DND-41 (cell line): ENCODE data around the gene TRIP12.
"Not testable (repeated sequence)": the region's sequence is repeated elsewhere in the genome, so short reads cannot be mapped to it uniquely, and the experiment has no call there.

ENCODE experiments used
- ATAC-seq: fragments of 200-7000 bp; cut with Tn5 transposase; 3 replicates; pipeline ENCODE4 v1.9.1; 2021; ENCODE audit warnings: low read depth; ENCODE audit not compliant: insufficient read depth
- DNase-seq: peaks from one replicate; pipeline ENCODE4 v3.0.0-alpha.2; 2020
- H2AFZ ChIP-seq: 2 replicates; pipeline ENCODE4 v1.6.0; 2012; ENCODE audit warnings: low read depth, low read length
- H3K27ac ChIP-seq: 2 replicates; pipeline ENCODE4 v1.5.1; 2012; ENCODE audit warnings: low read length, inconsistent platforms
- H3K27me3 ChIP-seq: fragments of 200-600 bp; sonication (generic); 2 replicates; pipeline ENCODE4 v1.6.0; 2012; ENCODE audit warnings: low read length, mild to moderate bottlenecking, inconsistent platforms; ENCODE audit not compliant: insufficient read depth, poor library complexity
- H3K36me3 ChIP-seq: 2 replicates; pipeline ENCODE4 v1.5.1; 2012; ENCODE audit warnings: low read length, inconsistent platforms; ENCODE audit not compliant: insufficient read depth
- H3K4me1 ChIP-seq: 2 replicates; pipeline ENCODE4 v1.5.1; 2012; ENCODE audit warnings: mild to moderate bottlenecking, low read length; ENCODE audit not compliant: insufficient read depth
- H3K4me2 ChIP-seq: 2 replicates; pipeline ENCODE4 v1.6.0; 2012; ENCODE audit warnings: mild to moderate bottlenecking, moderate library complexity, low read length, inconsistent platforms; ENCODE audit not compliant: insufficient read depth
- H3K4me3 ChIP-seq, 2 experiments: fragments of 200-600 bp in 1 of 2; shearing (Covaris generic) in 1 of 2; 2 replicates each; pipeline ENCODE4 v1.5.1; 2012 to 2016; ENCODE audit warnings: inconsistent platforms in 2 of 2, low read length in 2 of 2, mild to moderate bottlenecking in 2 of 2, low read depth in 1 of 2, moderate library complexity in 1 of 2
- H3K79me2 ChIP-seq: 2 replicates; pipeline ENCODE4 v1.6.0; 2012; ENCODE audit warnings: low read length, inconsistent platforms; ENCODE audit not compliant: insufficient read depth
- H3K9ac ChIP-seq: 2 replicates; pipeline ENCODE4 v1.6.0; 2012; ENCODE audit warnings: low read depth, mild to moderate bottlenecking, inconsistent platforms, low read length, moderate library complexity
- H3K9me3 ChIP-seq: 2 replicates; pipeline ENCODE4 v1.5.1; 2012; ENCODE audit warnings: low read length, moderate library complexity, mild to moderate bottlenecking, inconsistent platforms; ENCODE audit not compliant: insufficient read depth, severe bottlenecking
- H4K20me1 ChIP-seq: 2 replicates; pipeline ENCODE4 v1.6.0; 2012; ENCODE audit warnings: low read length; ENCODE audit not compliant: insufficient read depth
- EZH2 ChIP-seq: IDR thresholded peaks from 3 replicates; pipeline ENCODE4 v1.6.1; 2012; ENCODE audit warnings: borderline replicate concordance, low read depth, mild to moderate bottlenecking, moderate library complexity, low read length, inconsistent platforms; ENCODE audit not compliant: severe bottlenecking
- TF ChIP-seq, protein P1 (sequence below): IDR thresholded peaks from 2 replicates; pipeline ENCODE4 v1.5.1; 2012; ENCODE audit warnings: borderline replicate concordance, low read length, moderate library complexity, mild to moderate bottlenecking; ENCODE audit not compliant: poor library complexity, severe bottlenecking; ENCODE audit errors: extremely low read depth

TRIP12 gene

DNA sequence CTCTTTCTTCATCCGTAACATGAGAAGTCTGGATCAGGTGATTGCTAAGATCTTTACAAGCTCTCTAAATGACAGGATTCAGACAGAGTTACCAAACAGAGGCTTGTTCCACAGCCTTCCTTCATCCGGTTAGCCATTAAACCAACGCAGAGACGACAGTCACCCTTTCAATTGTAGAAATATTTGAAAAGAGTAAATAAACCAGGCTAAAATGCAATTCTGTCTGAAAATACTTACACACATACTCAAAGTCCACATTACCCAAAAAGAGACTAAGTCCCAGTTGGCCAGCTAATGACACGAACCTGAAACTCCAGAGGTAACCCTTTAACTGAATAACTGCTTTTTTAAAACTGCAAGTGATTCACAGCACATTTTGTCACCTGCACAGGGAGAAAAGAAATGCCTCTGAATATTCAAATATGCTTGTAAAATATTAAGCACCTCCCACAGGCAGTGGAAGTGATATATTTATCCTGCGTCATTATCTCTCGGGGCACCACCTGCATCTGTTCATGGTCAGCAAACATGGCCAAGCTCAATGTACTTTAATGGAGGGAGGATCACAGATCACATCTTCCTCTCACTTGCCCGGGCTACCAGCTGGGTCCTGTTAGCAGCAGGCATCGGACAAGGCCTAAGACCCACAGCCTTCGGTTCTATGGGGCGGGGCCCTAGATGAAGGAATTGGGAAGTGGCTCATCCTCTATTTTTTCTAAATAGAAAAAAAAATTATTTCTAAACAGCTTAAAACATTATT, 168.7 kb downstream of the TRIP12 start:
- Histone ChIP-seq H3K79me2 (no peaks in the 10 kb centered on the region), H3K4me3 (no peak overlapping the region), H3K27ac (no peak overlapping the region), H2AFZ (no peak overlapping the region), H3K9me3 (no peaks in the 10 kb centered on the region), H3K9ac (no peak overlapping the region), H3K4me1 (no peaks in the 10 kb centered on the region), H3K36me3 (no peaks in the 10 kb centered on the region), H4K20me1 (no peaks in the 10 kb centered on the region), H3K4me2 (no peak overlapping the region), H3K27me3 (no peaks in the 10 kb centered on the region)
- TF ChIP-seq, protein P1, sequence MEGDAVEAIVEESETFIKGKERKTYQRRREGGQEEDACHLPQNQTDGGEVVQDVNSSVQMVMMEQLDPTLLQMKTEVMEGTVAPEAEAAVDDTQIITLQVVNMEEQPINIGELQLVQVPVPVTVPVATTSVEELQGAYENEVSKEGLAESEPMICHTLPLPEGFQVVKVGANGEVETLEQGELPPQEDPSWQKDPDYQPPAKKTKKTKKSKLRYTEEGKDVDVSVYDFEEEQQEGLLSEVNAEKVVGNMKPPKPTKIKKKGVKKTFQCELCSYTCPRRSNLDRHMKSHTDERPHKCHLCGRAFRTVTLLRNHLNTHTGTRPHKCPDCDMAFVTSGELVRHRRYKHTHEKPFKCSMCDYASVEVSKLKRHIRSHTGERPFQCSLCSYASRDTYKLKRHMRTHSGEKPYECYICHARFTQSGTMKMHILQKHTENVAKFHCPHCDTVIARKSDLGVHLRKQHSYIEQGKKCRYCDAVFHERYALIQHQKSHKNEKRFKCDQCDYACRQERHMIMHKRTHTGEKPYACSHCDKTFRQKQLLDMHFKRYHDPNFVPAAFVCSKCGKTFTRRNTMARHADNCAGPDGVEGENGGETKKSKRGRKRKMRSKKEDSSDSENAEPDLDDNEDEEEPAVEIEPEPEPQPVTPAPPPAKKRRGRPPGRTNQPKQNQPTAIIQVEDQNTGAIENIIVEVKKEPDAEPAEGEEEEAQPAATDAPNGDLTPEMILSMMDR: no peak
- no peak for TF ChIP-seq EZH2
- ATAC-seq (no peak), DNase-seq (no peak)

DNA sequence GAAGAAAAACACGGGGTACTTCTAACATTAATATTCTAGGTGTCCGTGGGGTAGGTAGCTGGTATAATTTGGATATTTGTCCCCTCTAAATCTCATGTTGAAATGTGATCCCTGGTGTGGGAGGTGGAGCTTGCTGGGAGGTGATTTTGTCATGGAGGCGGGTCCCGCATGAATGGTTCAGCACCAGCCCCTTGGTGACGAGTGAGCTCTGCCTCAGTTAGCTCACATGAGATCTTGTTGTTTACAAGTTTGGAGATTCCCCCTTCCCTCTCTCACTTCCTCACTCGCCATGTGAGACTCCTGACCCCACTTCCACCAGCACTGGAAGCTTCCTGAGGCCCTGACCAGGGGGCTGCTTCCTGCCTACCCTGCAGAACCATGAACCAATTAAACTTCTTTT, 172.0 kb downstream of the TRIP12 start:
- H3K27me3 ChIP-seq: no peaks in the 10 kb centered on the region
- no peak for TF ChIP-seq EZH2
- TF ChIP-seq, protein P1: no peak
- H3K36me3 ChIP-seq: no peaks in the 10 kb centered on the region
- no peaks in the 10 kb centered on the region for H4K20me1 ChIP-seq
- H3K4me1 ChIP-seq: no peaks in the 10 kb centered on the region
- H3K79me2 ChIP-seq: no peaks in the 10 kb centered on the region
- H3K27ac ChIP-seq: no peak overlapping the region
- no peak overlapping the region for H3K4me3 ChIP-seq
- H2AFZ ChIP-seq: no peak overlapping the region
- no peaks in the 10 kb centered on the region for H3K9me3 ChIP-seq
- DNase-seq (no peak), ATAC-seq (no peak)
- no peak overlapping the region for H3K9ac ChIP-seq
- H3K4me2 ChIP-seq: no peak overlapping the region

DNA sequence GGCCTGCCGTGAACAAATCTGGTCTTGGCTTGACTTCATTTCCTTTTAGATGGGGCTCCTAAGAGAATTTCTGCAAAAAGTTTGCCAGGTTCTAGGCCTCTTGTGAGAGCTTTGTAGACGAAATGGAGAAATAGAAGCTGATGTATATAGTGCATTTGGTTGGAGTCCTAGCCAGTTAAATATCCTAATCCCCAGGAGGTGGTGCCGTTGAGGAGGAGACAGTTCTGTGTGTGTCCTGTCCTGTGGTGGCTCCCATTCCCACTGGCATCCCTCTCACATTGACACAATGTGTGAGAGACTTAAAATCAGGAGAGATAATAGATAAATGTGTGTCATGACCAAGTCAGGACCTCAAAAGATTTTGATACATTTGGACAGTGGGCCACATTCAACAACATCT, 172.9 kb downstream of the TRIP12 start:
- DNase-seq (no peak), ATAC-seq (no peak; the same call in 2 of the 3 replicates)

DNA sequence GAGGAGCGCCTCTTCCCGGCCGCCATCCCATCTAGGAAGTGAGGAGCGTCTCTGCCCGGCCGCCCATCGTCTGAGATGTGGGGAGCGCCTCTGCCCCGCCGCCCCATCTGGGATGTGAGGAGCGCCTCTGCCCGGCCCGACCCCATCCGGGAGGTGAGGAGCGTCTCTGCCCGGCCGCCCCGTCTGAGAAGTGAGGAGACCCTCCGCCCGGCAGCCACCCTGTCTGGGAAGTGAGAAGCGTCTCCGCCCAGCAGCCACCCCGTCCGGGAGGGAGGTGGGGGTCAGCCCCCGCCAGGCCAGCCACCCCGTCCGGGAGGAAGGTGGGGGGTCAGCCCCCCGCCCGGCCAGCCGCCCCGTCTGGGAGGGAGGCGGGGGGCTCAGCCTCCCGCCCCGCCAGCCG, 179.1 kb downstream of the TRIP12 start:
- not testable (repeated sequence) for H3K9ac ChIP-seq, H3K4me3 ChIP-seq, H3K79me2 ChIP-seq, DNase-seq, H2AFZ ChIP-seq, H3K27ac ChIP-seq, ATAC-seq, H4K20me1 ChIP-seq, H3K4me1 ChIP-seq, H3K27me3 ChIP-seq, H3K4me2 ChIP-seq, H3K36me3 ChIP-seq, H3K9me3 ChIP-seq

More for the DNA sequence above, 172.9 kb downstream of the TRIP12 start:
- H3K4me2 ChIP-seq: no peak overlapping the region
- no peaks in the 10 kb centered on the region for H4K20me1 ChIP-seq
- no peaks in the 10 kb centered on the region for H3K4me1 ChIP-seq
- TF ChIP-seq, protein P1: peak; percentile 25
- no peak for TF ChIP-seq EZH2
- H3K9ac ChIP-seq: no peak overlapping the region
- no peaks in the 10 kb centered on the region for H3K27me3 ChIP-seq
- H3K79me2 ChIP-seq: no peaks in the 10 kb centered on the region
- H2AFZ ChIP-seq: no peak overlapping the region
- no peak overlapping the region for H3K4me3 ChIP-seq
- no peaks in the 10 kb centered on the region for H3K9me3 ChIP-seq
- no peak overlapping the region for H3K27ac ChIP-seq
- no peaks in the 10 kb centered on the region for H3K36me3 ChIP-seq
